BE2C (cell line): ENCODE measurements around the gene UQCRH.
A peak's percentile ranks its signal among the peaks of the same experiment; 100 is the strongest.

Experiments
- DNase-seq: peaks from one replicate; pipeline ENCODE4 v3.0.0-alpha.2; 2020
- H3K27me3 ChIP-seq: fragments of 250-450 bp; sonication (Bioruptor Pico); 2 replicates; pipeline ENCODE4 v1.5.1; 2020; ENCODE audit warnings: mild to moderate bottlenecking
- H3K36me3 ChIP-seq: fragments of 250-450 bp; sonication (Bioruptor Pico); 2 replicates; pipeline ENCODE4 v1.5.1; 2020; ENCODE audit warnings: mild to moderate bottlenecking
- H3K4me1 ChIP-seq: fragments of 250-450 bp; sonication (Bioruptor Pico); 2 replicates; pipeline ENCODE4 v1.5.1; 2020
- H3K4me3 ChIP-seq: 2 replicates; pipeline ENCODE4 v1.5.1; 2011; ENCODE audit warnings: low read depth, low read length
- H3K9me3 ChIP-seq: fragments of 250-450 bp; sonication (Bioruptor Pico); 2 replicates; pipeline ENCODE4 v1.5.1; 2020
- TF ChIP-seq, protein P1 (sequence below): IDR thresholded peaks from 2 replicates; pipeline ENCODE4 v1.5.1; 2012; ENCODE audit warnings: mild to moderate bottlenecking, low read depth, low read length

The UQCRH gene

DNA sequence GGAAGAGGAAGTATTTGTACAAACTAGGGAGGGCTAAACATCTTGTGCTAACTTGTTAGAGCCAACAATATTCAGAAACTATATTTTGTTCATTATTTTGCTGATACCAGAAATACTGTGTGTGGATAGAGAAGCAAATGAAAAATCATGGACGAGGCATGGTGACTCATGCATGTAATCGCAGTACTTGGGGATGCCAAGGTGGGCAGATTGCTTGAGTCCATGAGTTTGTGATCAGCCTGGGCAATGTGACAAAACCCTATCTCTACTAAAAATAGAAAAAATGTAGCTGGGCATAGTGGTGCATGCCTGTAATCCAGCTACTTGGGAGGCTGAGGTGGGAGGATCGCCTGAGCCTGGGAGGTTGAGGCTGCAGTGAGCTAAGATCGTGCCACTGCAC is 13.5 kb upstream of the UQCRH start:
- Histone ChIP-seq H3K9me3 (no peaks in the 10 kb centered on the region), H3K27me3 (no peaks in the 10 kb centered on the region), H3K4me3 (no peak overlapping the region), H3K36me3 (peaks cover 5% of the 10 kb centered on the region; the same call in 1 of the 2 replicates), H3K4me1 (no peaks in the 10 kb centered on the region)
- no peak for DNase-seq
- TF ChIP-seq, protein P1, sequence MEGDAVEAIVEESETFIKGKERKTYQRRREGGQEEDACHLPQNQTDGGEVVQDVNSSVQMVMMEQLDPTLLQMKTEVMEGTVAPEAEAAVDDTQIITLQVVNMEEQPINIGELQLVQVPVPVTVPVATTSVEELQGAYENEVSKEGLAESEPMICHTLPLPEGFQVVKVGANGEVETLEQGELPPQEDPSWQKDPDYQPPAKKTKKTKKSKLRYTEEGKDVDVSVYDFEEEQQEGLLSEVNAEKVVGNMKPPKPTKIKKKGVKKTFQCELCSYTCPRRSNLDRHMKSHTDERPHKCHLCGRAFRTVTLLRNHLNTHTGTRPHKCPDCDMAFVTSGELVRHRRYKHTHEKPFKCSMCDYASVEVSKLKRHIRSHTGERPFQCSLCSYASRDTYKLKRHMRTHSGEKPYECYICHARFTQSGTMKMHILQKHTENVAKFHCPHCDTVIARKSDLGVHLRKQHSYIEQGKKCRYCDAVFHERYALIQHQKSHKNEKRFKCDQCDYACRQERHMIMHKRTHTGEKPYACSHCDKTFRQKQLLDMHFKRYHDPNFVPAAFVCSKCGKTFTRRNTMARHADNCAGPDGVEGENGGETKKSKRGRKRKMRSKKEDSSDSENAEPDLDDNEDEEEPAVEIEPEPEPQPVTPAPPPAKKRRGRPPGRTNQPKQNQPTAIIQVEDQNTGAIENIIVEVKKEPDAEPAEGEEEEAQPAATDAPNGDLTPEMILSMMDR = no peak

DNA sequence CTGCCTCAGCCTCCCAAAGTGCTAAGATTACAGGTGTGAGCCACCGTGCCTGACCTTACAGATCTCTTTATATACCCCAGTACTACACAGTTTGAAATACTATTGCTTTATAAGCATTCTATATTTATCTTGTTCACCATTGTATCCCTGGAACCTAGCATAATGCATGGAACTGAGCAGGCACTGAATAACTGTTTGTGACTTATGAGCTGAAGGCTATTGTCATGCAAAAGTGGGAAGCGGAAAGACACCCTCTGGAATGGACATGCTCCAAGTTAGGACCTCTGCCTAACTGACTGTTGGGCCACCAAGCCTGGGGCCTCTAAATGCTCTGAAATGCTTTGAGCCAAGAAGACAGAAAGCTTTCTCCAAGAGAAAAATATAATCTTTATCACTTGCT is 8.2 kb upstream of the UQCRH start:
- Histone ChIP-seq H3K27me3 (no peaks in the 10 kb centered on the region), H3K36me3 (peaks cover 8% of the 10 kb centered on the region), H3K4me3 (no peak overlapping the region), H3K9me3 (no peaks in the 10 kb centered on the region), H3K4me1 (no peaks in the 10 kb centered on the region)
- TF ChIP-seq, protein P1 = no peak
- no peak for DNase-seq

DNA sequence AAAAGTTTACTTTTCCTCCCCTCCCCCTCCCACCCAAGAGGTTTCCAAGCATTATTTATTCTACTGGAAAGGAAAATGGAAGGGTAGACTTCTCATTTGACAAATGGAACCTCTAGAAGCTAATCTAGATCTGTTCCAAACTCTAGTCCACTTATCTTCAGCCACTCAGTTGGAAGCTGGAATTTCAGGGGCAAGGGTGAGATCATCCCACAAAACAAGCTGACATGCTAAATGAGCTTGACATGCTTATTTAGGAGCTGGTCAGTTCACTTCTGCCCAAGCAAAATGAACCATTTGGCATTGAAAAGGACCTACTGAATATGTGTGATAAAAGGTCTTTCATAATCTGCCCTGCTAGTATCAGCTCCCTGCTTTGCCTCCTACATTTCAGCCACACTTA is 5.1 kb upstream of the UQCRH start:
- TF ChIP-seq, protein P1 = no peak
- Histone ChIP-seq H3K4me3 (no peak overlapping the region), H3K4me1 (no peaks in the 10 kb centered on the region), H3K27me3 (no peaks in the 10 kb centered on the region), H3K9me3 (no peaks in the 10 kb centered on the region), H3K36me3 (peaks cover 8% of the 10 kb centered on the region)
- no peak for DNase-seq

DNA sequence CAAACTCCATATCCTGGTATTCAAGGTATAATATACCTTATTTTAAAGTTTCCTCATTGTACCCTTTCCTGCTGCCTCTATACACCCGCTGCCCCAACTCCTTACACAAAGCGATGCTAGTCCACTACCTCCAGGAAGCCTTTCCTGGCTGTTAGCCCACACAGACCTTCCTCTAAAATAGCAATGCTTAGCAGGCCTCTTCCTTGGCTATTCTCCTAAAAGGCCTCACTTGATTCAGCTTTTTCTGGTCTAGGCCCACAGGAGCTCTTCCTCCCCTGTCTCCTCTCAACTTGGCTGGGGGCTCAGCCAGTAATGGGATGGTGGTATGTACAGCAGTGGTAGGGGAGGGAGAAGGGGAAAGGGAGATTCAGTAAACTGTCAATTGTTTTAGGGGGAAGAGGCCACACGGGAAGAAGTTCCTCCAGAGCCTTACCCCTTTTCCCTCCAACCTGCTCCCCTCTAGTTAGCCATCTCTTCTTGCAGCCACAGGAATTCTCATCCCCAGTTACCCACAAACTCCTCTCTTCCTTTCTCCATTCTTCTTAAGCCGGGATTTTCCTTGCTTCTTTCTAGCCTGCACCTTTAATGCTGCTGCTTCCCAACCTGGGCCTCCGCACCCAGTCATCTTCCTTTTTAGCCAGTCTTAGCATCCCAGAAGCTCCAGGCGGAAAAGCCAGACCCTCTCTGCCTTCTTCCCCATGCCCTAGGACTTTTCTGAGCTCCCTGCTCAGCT is 2.7 kb upstream of the UQCRH start:
- DNase-seq = no peak

DNA sequence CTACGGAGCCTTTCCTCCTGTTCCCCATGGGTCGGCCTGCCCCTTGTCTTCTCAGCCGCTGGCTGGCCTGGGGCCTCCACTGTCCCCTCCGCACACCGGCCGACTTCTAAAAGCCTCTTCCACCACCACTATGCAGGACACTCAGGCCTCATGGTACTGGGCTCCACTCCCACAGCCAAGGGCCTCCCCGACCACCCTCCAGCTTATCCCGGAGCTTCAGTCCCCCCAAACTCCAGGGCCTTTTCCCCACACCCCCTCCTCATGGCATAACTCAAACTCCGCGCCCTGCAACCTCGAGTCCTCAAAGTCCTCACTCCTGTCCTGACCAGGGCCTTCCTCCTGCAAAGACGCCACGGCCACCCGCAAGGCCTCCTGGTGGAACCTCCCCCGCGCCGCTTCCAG is 2.1 kb upstream of the UQCRH start:
- TF ChIP-seq, protein P1 = no peak
- H3K27me3 ChIP-seq = no peaks in the 10 kb centered on the region
- H3K4me1 ChIP-seq = no peaks in the 10 kb centered on the region
- H3K9me3 ChIP-seq = no peaks in the 10 kb centered on the region
- peak overlapping the region; percentile 97 for H3K4me3 ChIP-seq
- DNase-seq = no peak
- peaks cover 8% of the 10 kb centered on the region for H3K36me3 ChIP-seq

More for the DNA sequence above, 2.7 kb upstream of the UQCRH start:
- TF ChIP-seq, protein P1 = no peak
- Histone ChIP-seq H3K9me3 (no peaks in the 10 kb centered on the region), H3K36me3 (peaks cover 8% of the 10 kb centered on the region), H3K4me3 (peak overlapping the region; percentile 97), H3K27me3 (no peaks in the 10 kb centered on the region), H3K4me1 (no peaks in the 10 kb centered on the region)

DNA sequence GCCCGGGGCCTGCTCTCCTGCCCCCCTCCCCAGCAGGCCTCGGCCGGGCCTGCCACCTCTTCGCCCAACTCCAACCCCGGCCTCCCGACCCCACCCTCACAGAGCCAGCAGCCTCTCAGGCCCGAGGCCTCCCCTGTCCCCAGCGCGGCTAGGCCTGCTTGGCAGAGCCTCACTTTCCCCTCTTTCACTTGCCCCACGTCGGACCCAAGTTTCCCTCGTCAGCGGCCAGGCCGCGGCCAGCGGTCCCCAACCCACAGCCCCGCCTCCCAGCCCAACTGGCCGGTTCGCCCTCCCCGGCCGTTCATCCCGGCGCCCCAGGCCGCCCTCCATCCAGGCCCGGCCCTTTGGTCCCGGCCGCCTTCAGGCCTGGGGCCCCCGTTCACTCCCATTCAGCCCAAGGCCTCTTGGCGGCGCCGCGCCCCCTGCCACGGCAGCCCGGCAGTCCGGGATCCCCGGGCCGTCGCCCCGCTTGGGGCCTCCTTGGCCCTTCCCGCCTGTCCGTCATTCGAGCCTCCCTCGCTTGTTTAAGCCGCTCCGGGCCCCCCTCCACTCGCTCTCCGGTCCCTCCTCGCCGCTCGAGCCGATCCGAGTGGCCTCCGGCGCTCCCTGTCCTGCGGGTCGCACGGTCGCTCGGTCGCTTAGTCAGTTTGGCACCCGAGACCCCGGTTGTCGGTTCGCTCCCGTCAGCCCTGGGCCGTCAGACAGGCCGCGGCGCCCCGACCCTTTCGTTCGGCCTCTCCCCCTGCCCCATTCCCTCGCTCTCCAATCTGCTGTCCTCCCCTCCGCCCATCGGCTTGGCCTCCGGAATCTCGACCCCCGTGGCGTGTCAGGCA is 1.5 kb upstream of the UQCRH start:
- Histone ChIP-seq H3K4me3 (peak overlapping the region; percentile 97), H3K36me3 (peaks cover 11% of the 10 kb centered on the region), H3K4me1 (no peaks in the 10 kb centered on the region), H3K27me3 (no peaks in the 10 kb centered on the region), H3K9me3 (no peaks in the 10 kb centered on the region)
- TF ChIP-seq, protein P1 = 0 out of 2 replicates have a peak, but pooled peaks have one; percentile 2
- DNase-seq = peak; percentile 42
